Ovary (tissue), 3 donors: Measurements from ENCODE around the gene OR1F1.

Source experiments
- POLR2A ChIP-seq: fragments of 450-650 bp; IDR thresholded peaks from one replicate; pipeline ENCODE4 v1.6.1; 2017; ENCODE audit warnings: antibody characterized with exemption, mild to moderate bottlenecking, moderate library complexity
- TF ChIP-seq, protein P1 (sequence below), 3 donors: fragments of 450-650 bp in 2 of 3; fragments of 200-600 bp in 1 of 3; IDR thresholded peaks; one replicate each; pipeline versions ENCODE4 v1.5.1 to v1.8.0; 2016 to 2022; ENCODE audit warnings: antibody characterized with exemption in 3 of 3, mild to moderate bottlenecking in 1 of 3
- donor health status: DM: no; HTN: no; CAD: no.

DNA sequence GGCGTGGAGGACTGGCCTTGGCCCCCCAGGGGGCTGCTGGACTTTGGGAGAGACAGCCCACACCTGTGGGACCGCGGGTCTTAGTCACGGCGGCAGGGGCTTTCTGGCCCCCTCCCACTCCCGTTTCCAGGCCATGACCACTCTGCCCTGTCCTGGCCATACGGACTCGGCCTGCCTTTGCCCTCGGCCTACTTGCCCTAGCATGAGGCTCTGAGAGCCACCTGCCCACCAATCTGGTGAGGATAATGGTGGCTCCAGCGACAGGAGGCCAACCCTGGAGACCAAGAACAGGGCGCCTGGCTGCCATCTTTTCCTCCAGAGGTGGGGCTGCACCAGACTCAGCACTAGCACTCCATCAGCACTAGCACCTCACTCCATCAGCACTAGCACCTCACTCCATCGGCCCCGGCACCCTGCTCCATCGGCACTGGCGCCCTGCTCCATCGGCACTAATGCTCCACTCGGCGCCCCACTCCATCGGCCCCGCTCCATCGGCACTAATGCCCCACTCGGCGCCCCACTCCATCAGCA is 46.2 kb upstream of the OR1F1 start:
- TF ChIP-seq, protein P1, sequence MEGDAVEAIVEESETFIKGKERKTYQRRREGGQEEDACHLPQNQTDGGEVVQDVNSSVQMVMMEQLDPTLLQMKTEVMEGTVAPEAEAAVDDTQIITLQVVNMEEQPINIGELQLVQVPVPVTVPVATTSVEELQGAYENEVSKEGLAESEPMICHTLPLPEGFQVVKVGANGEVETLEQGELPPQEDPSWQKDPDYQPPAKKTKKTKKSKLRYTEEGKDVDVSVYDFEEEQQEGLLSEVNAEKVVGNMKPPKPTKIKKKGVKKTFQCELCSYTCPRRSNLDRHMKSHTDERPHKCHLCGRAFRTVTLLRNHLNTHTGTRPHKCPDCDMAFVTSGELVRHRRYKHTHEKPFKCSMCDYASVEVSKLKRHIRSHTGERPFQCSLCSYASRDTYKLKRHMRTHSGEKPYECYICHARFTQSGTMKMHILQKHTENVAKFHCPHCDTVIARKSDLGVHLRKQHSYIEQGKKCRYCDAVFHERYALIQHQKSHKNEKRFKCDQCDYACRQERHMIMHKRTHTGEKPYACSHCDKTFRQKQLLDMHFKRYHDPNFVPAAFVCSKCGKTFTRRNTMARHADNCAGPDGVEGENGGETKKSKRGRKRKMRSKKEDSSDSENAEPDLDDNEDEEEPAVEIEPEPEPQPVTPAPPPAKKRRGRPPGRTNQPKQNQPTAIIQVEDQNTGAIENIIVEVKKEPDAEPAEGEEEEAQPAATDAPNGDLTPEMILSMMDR (IDR thresholded peaks at IDR 0.05): no peak
- no peak for TF ChIP-seq POLR2A
